COLO668 (cell line): ENCODE data around the gene OR51S1.
"Not testable (repeated sequence)": the region's sequence is repeated elsewhere in the genome, so short reads cannot be mapped to it uniquely, and the experiment has no call there.

ENCODE experiments used
- DNase-seq: peaks from one replicate; lab custom pipeline; 2025; ENCODE audit not compliant: unreplicated experiment; lab: John Stamatoyannopoulos, UW

The OR51S1 gene

DNA sequence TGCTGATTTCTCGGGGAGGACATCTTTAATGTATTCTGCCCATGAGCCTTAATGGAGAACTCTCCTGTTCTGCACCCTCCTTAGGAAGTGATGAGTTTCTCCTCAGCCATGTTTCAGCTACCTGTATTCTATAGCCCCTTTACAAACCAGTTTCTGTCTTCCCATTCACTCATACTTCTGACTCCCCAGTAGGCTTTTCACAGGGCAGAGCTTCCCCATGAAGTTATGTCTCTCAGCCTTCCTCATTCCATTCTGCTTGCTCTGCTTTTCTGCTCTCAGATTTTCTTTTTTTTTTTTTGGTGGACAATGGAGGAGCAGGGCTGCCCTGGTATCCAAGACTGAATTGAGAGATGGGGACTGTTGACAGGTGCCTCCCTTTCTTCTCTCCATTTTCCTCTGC, 40.5 kb downstream of the OR51S1 start:
- no peak for DNase-seq

DNA sequence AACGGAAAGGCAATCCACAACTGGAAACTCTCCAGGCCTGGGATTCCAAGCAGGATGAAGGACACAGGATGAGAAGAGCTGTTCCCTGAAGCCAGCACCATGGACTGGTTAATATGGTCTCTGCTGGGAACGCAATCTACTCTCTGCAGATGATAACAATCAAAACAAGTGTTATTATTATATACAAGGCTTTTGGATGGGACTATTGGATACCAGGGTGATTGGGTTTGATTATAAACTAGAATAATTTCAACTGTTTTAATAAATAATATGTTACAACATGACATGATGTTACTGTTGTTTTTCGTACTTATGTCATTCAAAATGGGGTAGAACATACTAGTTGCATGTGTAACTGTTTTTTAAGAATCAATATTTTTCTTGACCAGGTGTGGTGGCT, 44.7 kb downstream of the OR51S1 start, which contains the start of gene OR52R1:
Gene OR52R1, minus strand, starts transcription at position 101 of the 400 bp plus-strand sequence. Its CDS starts 0 bp downstream, at position 101.
- DNase-seq, result no peak

- DNase-seq, result not testable (repeated sequence)
Measured at GRCh38 chr11:4801316-4801715, 47.7 kb downstream of the OR51S1 start.

DNA sequence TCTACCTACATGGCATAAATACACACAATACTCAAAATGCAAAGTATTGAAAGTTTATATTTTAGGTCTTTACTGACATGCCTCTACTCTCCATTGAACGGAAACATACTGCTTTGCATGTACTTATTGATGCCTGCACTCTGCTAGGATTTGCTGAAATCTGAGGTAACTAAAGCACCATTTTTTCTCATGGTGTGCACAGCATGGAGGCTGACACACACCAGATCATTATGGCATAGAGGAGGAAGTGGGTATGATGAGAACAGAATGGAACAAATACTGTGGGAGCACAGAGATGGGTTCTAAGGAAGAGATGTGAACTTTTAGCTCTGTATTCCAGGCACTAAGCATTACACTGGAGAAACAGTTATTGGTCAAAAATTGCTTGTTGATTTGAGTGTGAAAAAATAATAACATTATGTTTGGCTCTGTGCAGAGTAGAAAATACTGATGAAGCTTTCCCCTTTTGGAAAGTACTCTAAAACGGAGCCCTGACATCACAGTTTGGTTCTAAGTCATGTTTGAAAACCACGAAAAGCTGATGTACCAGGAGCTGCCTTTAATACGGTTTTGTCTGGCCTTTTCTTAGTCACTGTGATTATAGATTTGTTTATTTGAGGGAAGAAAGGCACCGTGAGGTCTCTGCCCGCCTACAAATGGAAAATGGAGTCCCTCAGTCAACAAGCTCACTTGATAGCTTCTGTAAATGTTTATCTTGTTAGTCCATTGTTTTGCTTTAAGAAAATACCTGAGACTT, 50.4 kb downstream of the OR51S1 start:
- DNase-seq, result no peak
